RWPE2 (cell line): ENCODE measurements around the gene MSH6.

Experiments
- ATAC-seq: fragments of 200-7000 bp; cut with Tn5 transposase; 3 replicates; pipeline ENCODE4 v1.9.1; 2021; ENCODE audit warnings: low read depth
- DNase-seq: peaks from one replicate; pipeline ENCODE4 v3.0.0-alpha.2; 2020; ENCODE audit warnings: low spot score
- H3K27ac ChIP-seq: fragments of 450-650 bp; 2 replicates; pipeline ENCODE4 v1.5.1; 2017; ENCODE audit warnings: mild to moderate bottlenecking; ENCODE audit not compliant: poor library complexity, severe bottlenecking
- H3K27me3 ChIP-seq: fragments of 250-450 bp; sonication (Bioruptor Pico); 2 replicates; pipeline ENCODE4 v1.5.1; 2021; ENCODE audit warnings: mild to moderate bottlenecking, moderate library complexity; ENCODE audit not compliant: insufficient read depth, poor library complexity, severe bottlenecking
- H3K36me3 ChIP-seq: fragments of 250-450 bp; sonication (Bioruptor Pico); 2 replicates; pipeline ENCODE4 v1.5.1; 2020; ENCODE audit warnings: low read depth, mild to moderate bottlenecking, moderate library complexity
- H3K4me1 ChIP-seq: fragments of 250-450 bp; sonication (Bioruptor Pico); 2 replicates; pipeline ENCODE4 v1.5.1; 2021; ENCODE audit warnings: mild to moderate bottlenecking, moderate library complexity; ENCODE audit not compliant: insufficient read depth, poor library complexity, severe bottlenecking
- H3K4me3 ChIP-seq: fragments of 250-450 bp; sonication (Bioruptor Pico); 2 replicates; pipeline ENCODE4 v1.5.1; 2021; ENCODE audit warnings: mild to moderate bottlenecking, moderate library complexity; ENCODE audit not compliant: severe bottlenecking
- H3K9me3 ChIP-seq: fragments of 250-450 bp; sonication (Bioruptor Pico); 2 replicates; pipeline ENCODE4 v1.5.1; 2021; ENCODE audit warnings: mild to moderate bottlenecking, moderate library complexity; ENCODE audit not compliant: severe bottlenecking
- CTCF ChIP-seq: fragments of 450-650 bp; IDR thresholded peaks from one replicate; pipeline ENCODE4 v1.5.1; 2017; ENCODE audit warnings: mild to moderate bottlenecking, moderate library complexity; ENCODE audit not compliant: poor library complexity, severe bottlenecking

Gene MSH6

GRCh38 chr2:47782671-47783485 lies at the start of gene MSH6:
Gene MSH6 (plus strand): TSS chr2:47783145. CDS start chr2:47783234, 89 bp downstream.
- Histone ChIP-seq H3K36me3 (peaks cover 18% of the 10 kb centered on the region), H3K4me3 (peak within 1 kb of the TSS; percentile 81), H3K9me3 (no peaks in the 10 kb centered on the region), H3K27me3 (no peaks in the 10 kb centered on the region), H3K27ac (peak within 1 kb of the TSS; percentile 84), H3K4me1 (no peaks in the 10 kb centered on the region)
- ATAC-seq (peak; percentile 79), DNase-seq (peak; percentile 82)
- no peak for TF ChIP-seq CTCF

GRCh38 chr2:47735136-47735869 lies 47.6 kb upstream of the MSH6 start:
- H3K9me3 ChIP-seq: no peaks in the 10 kb centered on the region
- no peak for TF ChIP-seq CTCF
- ATAC-seq: no peak

GRCh38 chr2:47735912-47736311 lies 47.0 kb upstream of the MSH6 start:
- Histone ChIP-seq H3K9me3 (no peaks in the 10 kb centered on the region), H3K27me3 (no peaks in the 10 kb centered on the region), H3K27ac (no peak overlapping the region), H3K36me3 (no peaks in the 10 kb centered on the region), H3K4me3 (no peak overlapping the region), H3K4me1 (no peaks in the 10 kb centered on the region)
- TF ChIP-seq CTCF: no peak
- ATAC-seq (no peak), DNase-seq (no peak)

More at GRCh38 chr2:47735136-47735869, 47.6 kb upstream of the MSH6 start:
- H3K27me3 ChIP-seq: no peaks in the 10 kb centered on the region
- H3K36me3 ChIP-seq: no peaks in the 10 kb centered on the region
- H3K27ac ChIP-seq: no peak overlapping the region
- H3K4me3 ChIP-seq: no peak overlapping the region
- no peak for DNase-seq
- no peaks in the 10 kb centered on the region for H3K4me1 ChIP-seq

GRCh38 chr2:47737191-47737975 lies 45.6 kb upstream of the MSH6 start:
- Histone ChIP-seq H3K36me3 (no peaks in the 10 kb centered on the region), H3K4me3 (no peak overlapping the region), H3K9me3 (no peaks in the 10 kb centered on the region), H3K4me1 (no peaks in the 10 kb centered on the region), H3K27ac (no peak overlapping the region), H3K27me3 (no peaks in the 10 kb centered on the region)
- no peak for DNase-seq
- no peak for TF ChIP-seq CTCF
- ATAC-seq: no peak
